Tibial nerve (tissue), 4 donors: ENCODE measurements around the gene PAIP2.

Source experiments
- CTCF ChIP-seq, 5 experiments: fragments of 200-600 bp in 3 of 5; fragments of 450-650 bp in 2 of 5; sonication (generic) in 3 of 5; IDR thresholded peaks; one replicate each; pipeline ENCODE4 v1.5.1; 2016 to 2019; ENCODE audit warnings: antibody characterized with exemption in 5 of 5, mild to moderate bottlenecking in 3 of 5, moderate library complexity in 2 of 5
- EP300 ChIP-seq, 2 donors: sonication (generic); formaldehyde crosslinking; IDR thresholded peaks; one replicate each; pipeline ENCODE4 v1.6.1; 2017; ENCODE audit warnings: antibody characterized with exemption in 2 of 2, mild to moderate bottlenecking in 1 of 2

GRCh38 chr5:139394123-139394653 lies 52.5 kb downstream of the PAIP2 start:
- peak in 3 of 5 experiments; percentile 41 to 59 (median 54) for TF ChIP-seq CTCF (IDR thresholded peaks at IDR 0.05)
- no peak for TF ChIP-seq EP300 (IDR thresholded peaks at IDR 0.05)
